Measurements from ENCODE around the gene TSEN34. TPM values are rescaled to one million over a fixed set of nuclear protein-coding genes. Genes with fewer than 3 reads are reported as not detected.
A peak's percentile ranks its signal among the peaks of the same experiment; 100 is the strongest.
"Not testable (repeated sequence)": the region's sequence is repeated elsewhere in the genome, so short reads cannot be mapped to it uniquely, and the experiment has no call there.

TSEN34 gene
- total RNA-seq, 1 donor: 83.8 TPM

- no peak for DNase-seq (ENCODE audit: low read depth)
- peak overlapping the region; percentile 3 for H3K4me3 ChIP-seq (ENCODE audit: low read depth, low read length)
- TF ChIP-seq, protein P1, sequence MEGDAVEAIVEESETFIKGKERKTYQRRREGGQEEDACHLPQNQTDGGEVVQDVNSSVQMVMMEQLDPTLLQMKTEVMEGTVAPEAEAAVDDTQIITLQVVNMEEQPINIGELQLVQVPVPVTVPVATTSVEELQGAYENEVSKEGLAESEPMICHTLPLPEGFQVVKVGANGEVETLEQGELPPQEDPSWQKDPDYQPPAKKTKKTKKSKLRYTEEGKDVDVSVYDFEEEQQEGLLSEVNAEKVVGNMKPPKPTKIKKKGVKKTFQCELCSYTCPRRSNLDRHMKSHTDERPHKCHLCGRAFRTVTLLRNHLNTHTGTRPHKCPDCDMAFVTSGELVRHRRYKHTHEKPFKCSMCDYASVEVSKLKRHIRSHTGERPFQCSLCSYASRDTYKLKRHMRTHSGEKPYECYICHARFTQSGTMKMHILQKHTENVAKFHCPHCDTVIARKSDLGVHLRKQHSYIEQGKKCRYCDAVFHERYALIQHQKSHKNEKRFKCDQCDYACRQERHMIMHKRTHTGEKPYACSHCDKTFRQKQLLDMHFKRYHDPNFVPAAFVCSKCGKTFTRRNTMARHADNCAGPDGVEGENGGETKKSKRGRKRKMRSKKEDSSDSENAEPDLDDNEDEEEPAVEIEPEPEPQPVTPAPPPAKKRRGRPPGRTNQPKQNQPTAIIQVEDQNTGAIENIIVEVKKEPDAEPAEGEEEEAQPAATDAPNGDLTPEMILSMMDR (IDR thresholded peaks at IDR 0.05; ENCODE audit: insufficient read depth, low read depth, low read length): no peak
Measured at GRCh38 chr19:54209058-54209810, 18.1 kb downstream of the TSEN34 start.

DNA sequence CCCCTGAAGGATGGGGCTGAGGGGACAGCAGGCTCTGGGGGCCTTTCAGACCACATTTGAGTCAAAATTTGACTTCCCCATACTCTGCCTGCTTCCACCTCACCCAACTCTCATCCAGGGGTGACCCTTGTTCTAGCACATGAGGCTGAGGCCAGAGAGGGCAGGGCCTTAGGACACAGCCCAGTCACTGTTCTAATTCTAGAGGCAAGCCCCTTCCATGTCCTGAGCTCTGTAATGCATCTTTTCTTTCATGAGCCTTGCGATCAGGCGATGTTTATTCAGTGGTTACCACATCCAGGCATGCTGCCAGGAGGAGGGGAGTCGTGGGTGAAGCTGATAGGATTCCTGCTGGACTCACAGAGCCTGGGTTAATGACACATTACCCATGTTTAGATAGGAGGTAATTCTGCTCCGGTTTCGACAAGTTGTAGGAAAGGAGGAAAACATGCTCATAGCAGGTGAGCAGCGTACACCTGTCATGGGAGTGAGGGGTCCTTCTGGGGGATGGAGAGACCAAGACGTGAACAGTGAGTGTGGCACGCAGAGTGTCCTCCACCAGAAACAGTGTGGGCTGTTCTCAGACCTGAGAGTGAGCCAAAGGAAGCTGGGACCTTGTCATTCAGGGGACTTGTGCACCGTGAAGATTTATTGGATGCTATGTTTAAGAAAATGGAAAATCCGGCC lies 18.8 kb downstream of the TSEN34 start:
- DNase-seq (ENCODE audit: low read depth): peak; percentile 99
- TF ChIP-seq, protein P1 (IDR thresholded peaks at IDR 0.05; ENCODE audit: insufficient read depth, low read depth, low read length): no peak
- peak overlapping the region; percentile 34 for H3K4me3 ChIP-seq (ENCODE audit: low read depth, low read length)

DNA sequence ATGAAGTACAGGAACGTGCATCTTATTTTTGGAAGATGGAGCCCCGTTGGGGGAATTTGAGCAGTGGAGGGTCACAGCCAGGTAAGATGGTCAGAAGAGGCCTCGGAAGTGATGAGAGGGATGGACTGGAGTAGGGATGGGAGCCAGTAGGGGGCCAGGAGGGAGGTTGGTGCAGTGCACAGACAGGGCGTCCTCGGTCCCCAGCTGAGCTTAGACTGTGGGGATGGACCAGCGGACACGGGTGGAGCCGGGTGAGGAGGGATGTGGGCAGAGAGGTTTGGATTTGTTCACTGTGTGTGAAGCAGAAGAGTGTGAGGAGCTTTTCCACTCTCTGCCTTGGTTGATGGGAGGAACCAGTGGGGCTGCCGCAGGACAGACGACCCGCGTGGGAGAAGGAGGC lies 20.1 kb downstream of the TSEN34 start:
- peak overlapping the region; percentile 23 for H3K4me3 ChIP-seq (ENCODE audit: low read depth, low read length)
- no peak for DNase-seq (ENCODE audit: low read depth)
- TF ChIP-seq, protein P1 (IDR thresholded peaks at IDR 0.05; ENCODE audit: insufficient read depth, low read depth, low read length): no peak

DNA sequence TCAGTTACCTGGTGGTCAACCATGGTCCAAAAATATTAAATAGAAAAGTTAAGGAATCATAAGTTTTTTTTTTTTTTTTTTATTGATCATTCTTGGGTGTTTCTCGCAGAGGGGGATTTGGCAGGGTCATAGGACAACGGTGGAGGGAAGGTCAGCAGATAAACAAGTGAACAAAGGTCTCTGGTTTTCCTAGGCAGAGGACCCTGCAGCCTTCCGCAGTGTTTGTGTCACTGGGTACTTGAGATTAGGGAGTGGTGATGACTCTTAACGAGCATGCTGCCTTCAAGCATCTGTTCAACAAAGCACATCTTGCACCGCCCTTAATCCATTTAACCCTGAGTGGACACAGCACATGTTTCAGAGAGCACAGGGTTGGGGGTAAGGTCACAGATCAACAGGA lies 23.1 kb downstream of the TSEN34 start:
- DNase-seq (ENCODE audit: low read depth): not testable (repeated sequence)

DNA sequence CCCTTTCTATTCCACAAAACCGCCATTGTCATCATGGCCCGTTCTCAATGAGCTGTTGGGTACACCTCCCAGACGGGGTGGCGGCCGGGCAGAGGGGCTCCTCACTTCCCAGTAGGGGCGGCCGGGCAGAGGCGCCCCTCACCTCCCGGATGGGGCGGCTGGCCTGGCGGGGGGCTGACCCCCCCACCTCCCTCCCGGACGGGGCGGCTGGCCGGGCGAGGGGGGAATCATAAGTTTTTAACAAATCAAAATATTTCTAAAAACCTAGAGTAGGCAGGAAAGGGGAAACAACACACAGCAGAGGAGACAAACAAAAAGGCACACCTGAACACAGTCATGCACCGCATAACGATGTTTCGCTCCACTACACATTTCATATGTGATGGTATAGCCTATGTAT lies 23.6 kb downstream of the TSEN34 start:
- not testable (repeated sequence) for DNase-seq (ENCODE audit: low read depth); H3K4me3 ChIP-seq (ENCODE audit: low read depth, low read length)

More for the DNA sequence above, 23.1 kb downstream of the TSEN34 start:
- not testable (repeated sequence) for H3K4me3 ChIP-seq (ENCODE audit: low read depth, low read length)

GRCh38 chr19:54216869-54217268 lies 25.8 kb downstream of the TSEN34 start:
- DNase-seq (ENCODE audit: low read depth): no peak
- H3K4me3 ChIP-seq (ENCODE audit: low read depth, low read length): no peak overlapping the region
- TF ChIP-seq, protein P1 (IDR thresholded peaks at IDR 0.05; ENCODE audit: insufficient read depth, low read depth, low read length): no peak

DNA sequence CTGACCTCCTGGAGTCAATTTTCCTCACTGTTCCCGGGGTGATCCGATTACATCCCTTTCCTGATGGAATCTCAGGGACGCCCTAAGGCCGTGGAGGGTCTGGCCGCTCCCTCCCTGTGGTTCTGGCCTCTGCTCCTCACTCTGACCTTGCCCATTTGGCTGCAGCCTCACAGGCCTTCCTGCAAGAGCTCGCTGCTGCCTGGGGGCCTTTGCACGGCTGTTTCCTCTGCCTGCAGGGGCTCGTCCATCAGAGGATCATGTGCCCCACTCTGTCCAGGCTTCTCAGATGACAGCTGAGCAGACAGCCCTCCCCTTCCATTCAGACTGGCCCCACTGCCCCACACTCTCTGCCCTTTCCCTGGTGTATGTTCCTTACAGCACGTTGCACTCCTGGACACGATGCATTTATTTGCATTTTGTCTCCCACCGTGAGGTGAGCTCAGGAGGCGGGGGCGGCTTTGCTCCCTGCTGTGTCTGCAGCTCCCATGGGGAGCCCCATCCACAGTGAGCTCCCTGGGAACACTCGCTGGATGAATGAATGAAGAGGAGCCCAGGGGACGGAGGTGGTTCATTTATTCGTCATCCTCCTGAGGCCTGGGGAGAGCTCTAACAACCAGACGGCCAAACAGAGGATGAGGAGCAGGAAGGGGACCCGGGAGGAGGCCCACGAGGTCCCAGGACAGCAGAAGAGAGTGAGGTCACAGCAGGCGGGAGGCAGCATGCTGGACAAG lies 26.6 kb downstream of the TSEN34 start:
- not testable (repeated sequence) for H3K4me3 ChIP-seq (ENCODE audit: low read depth, low read length); DNase-seq (ENCODE audit: low read depth)

DNA sequence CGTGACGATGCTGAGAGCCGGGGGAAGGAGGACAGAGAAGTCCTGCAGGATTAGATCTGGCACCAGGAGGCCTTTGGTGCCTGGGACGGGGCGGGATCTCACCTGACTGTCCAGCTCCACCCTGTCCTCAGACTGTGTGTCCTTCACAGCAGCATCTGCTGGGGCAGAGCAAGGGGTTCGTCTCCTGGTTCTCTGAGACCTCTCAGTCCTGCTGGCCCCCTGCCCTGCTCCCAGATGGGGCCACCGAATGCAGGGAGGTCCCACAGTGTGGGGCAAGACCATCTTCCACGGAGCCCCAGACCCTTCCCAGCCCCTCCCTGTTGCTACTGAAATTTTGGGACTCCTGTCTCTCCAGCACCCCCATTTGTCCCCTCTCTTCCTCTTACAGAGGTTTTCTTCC lies 27.2 kb downstream of the TSEN34 start:
- no peak overlapping the region for H3K4me3 ChIP-seq (ENCODE audit: low read depth, low read length)
- DNase-seq (ENCODE audit: low read depth): no peak
- TF ChIP-seq, protein P1 (IDR thresholded peaks at IDR 0.05; ENCODE audit: insufficient read depth, low read depth, low read length): no peak
